ENCODE results near the gene DIDO1. TPM values are rescaled to one million over a fixed set of nuclear protein-coding genes. Genes with fewer than 3 reads are reported as not detected.

The DIDO1 gene
- total RNA-seq, 4 donors from 2014 or later, result 64.6 to 143 (median 79.2) TPM

DNA sequence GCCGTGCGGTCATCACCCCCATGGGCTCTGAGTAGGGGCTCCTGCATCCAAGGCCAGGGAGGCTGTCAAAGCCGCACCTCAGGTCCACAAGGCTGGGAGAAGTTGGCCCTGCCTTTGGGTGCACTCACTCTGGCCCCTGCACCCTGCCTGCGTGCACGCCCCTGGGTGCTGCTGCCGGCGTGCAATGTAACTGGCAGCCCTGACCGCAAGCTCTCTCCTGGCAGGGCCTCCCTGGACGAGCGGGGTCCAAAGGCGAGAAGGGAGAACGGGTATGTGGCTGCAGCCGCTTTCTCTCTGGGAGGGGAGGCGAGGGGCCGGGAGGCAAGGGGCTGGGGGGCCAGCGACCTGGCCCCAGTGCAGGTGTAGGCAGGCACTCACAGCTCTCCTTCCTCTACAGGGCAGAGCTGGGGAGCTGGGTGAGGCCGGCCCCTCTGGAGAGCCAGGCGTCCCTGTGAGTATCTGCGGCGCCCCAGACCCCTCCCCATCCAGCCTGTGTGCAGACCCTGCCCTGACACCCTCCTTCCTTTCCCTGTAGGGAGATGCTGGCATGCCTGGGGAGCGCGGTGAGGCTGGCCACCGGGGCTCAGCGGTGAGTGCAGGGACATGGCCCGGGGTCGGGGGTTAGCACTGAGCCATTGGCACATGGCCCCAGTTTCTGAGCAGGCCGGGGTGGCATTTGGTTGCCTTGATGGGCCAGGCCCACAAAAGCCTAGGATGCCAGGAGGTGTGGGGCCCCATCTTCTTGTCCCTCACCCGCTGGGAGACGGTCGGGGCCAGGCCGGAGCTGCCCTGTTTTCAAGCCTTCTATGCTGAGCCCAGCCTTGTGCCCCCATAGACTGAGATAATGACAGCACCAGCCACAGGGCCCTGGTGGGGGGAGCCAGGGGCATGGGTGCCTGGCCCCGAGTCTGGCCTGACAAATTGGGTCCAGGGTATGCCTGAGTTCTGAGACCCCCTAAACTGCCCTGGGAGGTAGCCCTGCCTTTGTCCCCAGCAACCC lies 96.8 kb downstream of the DIDO1 start:
- DNase-seq (ENCODE audit: low spot score in 2 of 2), result no peak
- H3K9me3 ChIP-seq, result no peaks in the 10 kb centered on the region
- H3K27me3 ChIP-seq, result no peaks in the 10 kb centered on the region
- H3K4me1 ChIP-seq, result peaks cover 24% of the 10 kb centered on the region
- 89% methylated on average over 4 of the region's 32 CpGs for WGBS
- no peak overlapping the region for H3K4me3 ChIP-seq
- H3K27ac ChIP-seq, result no peak overlapping the region
- no peaks in the 10 kb centered on the region for H3K36me3 ChIP-seq
- TF ChIP-seq POLR2AphosphoS5 (IDR thresholded peaks at IDR 0.05) (no peak), EP300 (IDR thresholded peaks at IDR 0.05) (no peak)
- TF ChIP-seq, protein P1, sequence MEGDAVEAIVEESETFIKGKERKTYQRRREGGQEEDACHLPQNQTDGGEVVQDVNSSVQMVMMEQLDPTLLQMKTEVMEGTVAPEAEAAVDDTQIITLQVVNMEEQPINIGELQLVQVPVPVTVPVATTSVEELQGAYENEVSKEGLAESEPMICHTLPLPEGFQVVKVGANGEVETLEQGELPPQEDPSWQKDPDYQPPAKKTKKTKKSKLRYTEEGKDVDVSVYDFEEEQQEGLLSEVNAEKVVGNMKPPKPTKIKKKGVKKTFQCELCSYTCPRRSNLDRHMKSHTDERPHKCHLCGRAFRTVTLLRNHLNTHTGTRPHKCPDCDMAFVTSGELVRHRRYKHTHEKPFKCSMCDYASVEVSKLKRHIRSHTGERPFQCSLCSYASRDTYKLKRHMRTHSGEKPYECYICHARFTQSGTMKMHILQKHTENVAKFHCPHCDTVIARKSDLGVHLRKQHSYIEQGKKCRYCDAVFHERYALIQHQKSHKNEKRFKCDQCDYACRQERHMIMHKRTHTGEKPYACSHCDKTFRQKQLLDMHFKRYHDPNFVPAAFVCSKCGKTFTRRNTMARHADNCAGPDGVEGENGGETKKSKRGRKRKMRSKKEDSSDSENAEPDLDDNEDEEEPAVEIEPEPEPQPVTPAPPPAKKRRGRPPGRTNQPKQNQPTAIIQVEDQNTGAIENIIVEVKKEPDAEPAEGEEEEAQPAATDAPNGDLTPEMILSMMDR (IDR thresholded peaks at IDR 0.05), result no peak

DNA sequence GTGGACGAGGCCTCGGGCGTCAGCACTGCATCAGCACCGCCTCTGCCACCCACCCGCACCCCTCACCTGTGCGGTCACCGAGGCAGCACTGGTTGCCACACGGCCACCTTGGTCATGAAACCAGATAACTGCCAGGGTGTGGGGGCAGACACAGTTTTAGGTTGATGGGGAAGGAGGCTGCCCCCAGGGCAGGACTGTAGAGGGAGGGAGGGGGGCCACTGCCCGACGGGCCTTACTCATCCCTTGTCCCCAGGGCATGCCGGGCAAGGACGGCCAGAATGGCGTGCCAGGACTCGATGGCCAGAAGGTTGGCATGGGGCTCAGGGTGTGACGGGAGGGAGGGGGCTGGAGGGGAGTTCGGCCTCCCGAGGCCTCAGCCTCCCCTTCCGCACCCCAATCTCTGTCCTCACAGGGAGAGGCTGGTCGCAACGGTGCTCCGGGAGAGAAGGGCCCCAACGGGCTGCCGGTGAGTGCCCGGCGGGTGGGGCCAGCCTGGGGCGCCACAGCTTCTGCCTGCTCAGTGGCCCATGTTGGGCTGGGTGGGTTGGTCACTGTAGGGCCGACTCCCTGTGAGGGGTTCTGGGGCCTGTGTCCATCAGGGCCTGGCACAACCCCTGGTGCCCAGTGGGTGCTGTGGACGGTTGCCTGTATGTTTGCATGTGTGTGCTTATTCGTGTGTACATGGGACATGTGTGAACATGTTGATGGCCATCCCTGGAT lies 97.6 kb downstream of the DIDO1 start:
- no peak for TF ChIP-seq EP300 (IDR thresholded peaks at IDR 0.05)
- TF ChIP-seq POLR2AphosphoS5 (IDR thresholded peaks at IDR 0.05), result no peak
- no peak for TF ChIP-seq POLR2A (IDR thresholded peaks at IDR 0.05)
- TF ChIP-seq, protein P1 (IDR thresholded peaks at IDR 0.05), result no peak
- 81% methylated on average over 8 of the region's 29 CpGs for WGBS
- Histone ChIP-seq H3K4me3 (no peak overlapping the region), H3K27me3 (no peaks in the 10 kb centered on the region), H3K36me3 (no peaks in the 10 kb centered on the region), H3K9me3 (no peaks in the 10 kb centered on the region), H3K27ac (no peak overlapping the region), H3K4me1 (peaks cover 28% of the 10 kb centered on the region)
- DNase-seq (ENCODE audit: low spot score in 2 of 2), result no peak

DNA sequence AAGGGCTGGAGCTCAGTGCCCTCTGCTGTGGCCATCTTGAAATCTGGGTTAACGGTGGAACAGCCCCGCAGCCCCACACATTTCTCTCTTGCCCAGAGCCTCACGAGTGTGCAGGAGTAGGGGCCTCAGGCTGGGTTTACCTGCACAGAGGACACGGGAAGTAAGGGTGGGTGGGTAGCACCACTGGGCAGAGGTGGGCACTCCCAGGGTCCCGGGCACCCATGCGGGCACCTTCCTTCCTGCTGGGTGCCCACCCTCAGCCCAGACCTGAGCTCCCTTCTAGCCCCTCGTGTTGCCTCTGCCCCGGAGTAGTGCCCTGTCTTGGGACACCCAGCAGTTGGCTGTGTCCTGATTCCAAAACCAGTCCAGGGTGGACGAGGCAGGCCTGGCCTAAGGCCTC lies 98.3 kb downstream of the DIDO1 start:
- Histone ChIP-seq H3K9me3 (no peaks in the 10 kb centered on the region), H3K27ac (no peak overlapping the region), H3K36me3 (no peaks in the 10 kb centered on the region), H3K4me1 (peaks cover 28% of the 10 kb centered on the region), H3K4me3 (no peak overlapping the region), H3K27me3 (no peaks in the 10 kb centered on the region)
- 95% methylated on average over 4 of the region's 9 CpGs for WGBS
- TF ChIP-seq POLR2AphosphoS5 (IDR thresholded peaks at IDR 0.05) (no peak), POLR2A (IDR thresholded peaks at IDR 0.05) (no peak), EP300 (IDR thresholded peaks at IDR 0.05) (no peak)
- TF ChIP-seq, protein P1 (IDR thresholded peaks at IDR 0.05), result no peak
- DNase-seq (ENCODE audit: low spot score in 2 of 2), result no peak

Other genes starting within 250 kb of the DIDO1 start
- gene NTSR1, start 217.7 kb downstream of the DIDO1 start, total RNA-seq, result under 1 TPM in 2 of 4 donors, not detected in 2; 0.16 to 0.55 TPM
- 10 to 100 TPM in 3 of 4 donors, 1 to 10 TPM in 1; 10.0 to 13.3 (median 11.7) TPM for gene MRGBP, start 130.0 kb downstream of the DIDO1 start, total RNA-seq
- gene OGFR, start 121.7 kb downstream of the DIDO1 start, total RNA-seq, result 10 to 100 TPM; 32.1 to 54.1 (median 42.5) TPM
- gene COL9A3, start 109.5 kb downstream of the DIDO1 start, total RNA-seq, result 10 to 100 TPM in 1 of 4 donors, 1 to 10 TPM in 3; 6.1 to 11.3 (median 8.1) TPM
- 10 to 100 TPM in 2 of 4 donors, 1 to 10 TPM in 2; 9.0 to 20.3 (median 12.7) TPM for gene TCFL5, start 64.7 kb downstream of the DIDO1 start, total RNA-seq
- gene GID8, start 11.6 kb upstream of the DIDO1 start, total RNA-seq, result 10 to 100 TPM; 30.4 to 57.0 (median 45.1) TPM
- gene SLC17A9, start 26.2 kb upstream of the DIDO1 start, total RNA-seq, result 1 to 10 TPM in 1 of 4 donors, under 1 TPM in 3; 0.10 to 2.1 (median 0.66) TPM
- not detected for gene BHLHE23, start 80.5 kb upstream of the DIDO1 start, total RNA-seq